Esophagus squamous epithelium (tissue), 4 donors: ENCODE measurements around the gene PCDHB9.
"Not testable (repeated sequence)": the region's sequence is repeated elsewhere in the genome, so short reads cannot be mapped to it uniquely, and the experiment has no call there.

Source experiments
- CTCF ChIP-seq, 6 experiments: fragments of 450-650 bp in 4 of 6; fragments of 200-600 bp in 2 of 6; sonication (generic) in 2 of 6; IDR thresholded peaks; one replicate each; pipeline ENCODE4 v1.5.1; 2016 to 2019; ENCODE audit warnings: antibody characterized with exemption in 6 of 6, mild to moderate bottlenecking in 4 of 6, moderate library complexity in 4 of 6
- POLR2A ChIP-seq, 4 donors: fragments of 450-650 bp; IDR thresholded peaks; one replicate each; pipeline ENCODE4 v1.6.1; 2017; ENCODE audit warnings: antibody characterized with exemption in 4 of 4, mild to moderate bottlenecking in 4 of 4, moderate library complexity in 3 of 4

- not testable (repeated sequence) for TF ChIP-seq CTCF, POLR2A (IDR thresholded peaks at IDR 0.05)
Measured at GRCh38 chr5:141201126-141201525, 14.2 kb downstream of the PCDHB9 start.
